Measurements from ENCODE around the gene RALGAPA1.

RALGAPA1 gene

DNA sequence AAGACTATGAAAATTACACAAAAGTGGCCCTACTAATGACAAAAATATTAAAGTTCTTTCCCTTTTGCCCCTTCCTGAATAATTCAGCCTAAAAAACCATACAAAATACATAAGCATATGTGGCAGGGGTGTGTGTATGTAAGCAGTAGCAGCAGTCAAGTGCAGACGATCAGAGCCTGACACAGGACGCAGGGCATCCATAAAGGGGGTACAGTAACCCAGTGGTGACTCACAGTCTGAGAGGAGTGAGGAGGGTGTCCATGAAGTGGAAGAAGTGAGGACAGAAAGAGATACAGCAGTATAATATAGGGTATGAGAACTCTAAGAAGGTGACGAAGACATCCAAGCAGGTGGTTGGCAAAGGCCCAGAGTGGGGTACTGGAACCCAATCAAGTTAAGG lies 56.7 kb downstream of the RALGAPA1 start:
- peaks cover 8% of the 10 kb centered on the region for H3K36me3 ChIP-seq
- no peak overlapping the region for H3K4me3 ChIP-seq (ENCODE audit: low read depth in 1 of 2, low read length in 1 of 2)
- no peaks in the 10 kb centered on the region for H3K9me3 ChIP-seq
- no peaks in the 10 kb centered on the region for H3K27me3 ChIP-seq
- TF ChIP-seq, protein P1, sequence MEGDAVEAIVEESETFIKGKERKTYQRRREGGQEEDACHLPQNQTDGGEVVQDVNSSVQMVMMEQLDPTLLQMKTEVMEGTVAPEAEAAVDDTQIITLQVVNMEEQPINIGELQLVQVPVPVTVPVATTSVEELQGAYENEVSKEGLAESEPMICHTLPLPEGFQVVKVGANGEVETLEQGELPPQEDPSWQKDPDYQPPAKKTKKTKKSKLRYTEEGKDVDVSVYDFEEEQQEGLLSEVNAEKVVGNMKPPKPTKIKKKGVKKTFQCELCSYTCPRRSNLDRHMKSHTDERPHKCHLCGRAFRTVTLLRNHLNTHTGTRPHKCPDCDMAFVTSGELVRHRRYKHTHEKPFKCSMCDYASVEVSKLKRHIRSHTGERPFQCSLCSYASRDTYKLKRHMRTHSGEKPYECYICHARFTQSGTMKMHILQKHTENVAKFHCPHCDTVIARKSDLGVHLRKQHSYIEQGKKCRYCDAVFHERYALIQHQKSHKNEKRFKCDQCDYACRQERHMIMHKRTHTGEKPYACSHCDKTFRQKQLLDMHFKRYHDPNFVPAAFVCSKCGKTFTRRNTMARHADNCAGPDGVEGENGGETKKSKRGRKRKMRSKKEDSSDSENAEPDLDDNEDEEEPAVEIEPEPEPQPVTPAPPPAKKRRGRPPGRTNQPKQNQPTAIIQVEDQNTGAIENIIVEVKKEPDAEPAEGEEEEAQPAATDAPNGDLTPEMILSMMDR (IDR thresholded peaks at IDR 0.05): no peak
- H3K27ac ChIP-seq: no peak overlapping the region
- H3K4me1 ChIP-seq (ENCODE audit: control insufficient read depth in 1 of 2, insufficient read depth in 1 of 2, low read depth in 1 of 2, low read length in 1 of 2): no peaks in the 10 kb centered on the region

DNA sequence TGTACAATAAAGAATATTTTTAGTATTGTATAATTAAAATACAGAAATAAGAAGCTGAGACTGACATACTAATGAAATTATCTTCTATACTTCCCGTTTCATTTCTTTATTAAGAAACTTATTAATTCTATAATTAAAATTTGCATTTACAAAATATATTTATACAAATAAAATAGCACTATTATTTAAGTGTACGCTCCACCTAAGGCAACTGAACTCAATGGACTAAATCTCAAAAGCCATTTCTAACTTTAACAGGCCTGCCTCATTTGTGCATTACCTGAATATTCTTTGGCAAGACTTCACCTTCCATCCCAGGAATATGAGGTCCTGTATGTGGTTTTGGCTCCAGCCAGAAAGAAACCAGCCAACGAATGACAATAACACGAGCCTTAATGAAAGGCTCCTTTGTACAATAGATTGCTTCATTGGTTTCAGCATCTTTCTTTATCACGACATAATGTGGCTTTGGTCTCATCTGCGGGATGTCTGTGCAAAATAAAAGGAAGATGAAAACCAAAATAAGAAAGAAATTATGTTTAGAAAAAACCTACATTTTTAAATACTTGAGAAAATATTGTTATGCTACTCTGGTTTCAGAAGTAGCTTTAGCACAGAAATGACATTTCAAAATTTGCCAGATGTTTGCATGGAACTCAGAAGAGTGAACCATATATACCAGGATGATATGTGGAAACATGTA lies 58.7 kb downstream of the RALGAPA1 start:
- no peaks in the 10 kb centered on the region for H3K27me3 ChIP-seq
- no peaks in the 10 kb centered on the region for H3K4me1 ChIP-seq (ENCODE audit: control insufficient read depth in 1 of 2, insufficient read depth in 1 of 2, low read depth in 1 of 2, low read length in 1 of 2)
- H3K9me3 ChIP-seq: no peaks in the 10 kb centered on the region
- no peak overlapping the region for H3K27ac ChIP-seq
- TF ChIP-seq, protein P1 (IDR thresholded peaks at IDR 0.05): no peak
- peaks cover 2% of the 10 kb centered on the region for H3K36me3 ChIP-seq
- H3K4me3 ChIP-seq (ENCODE audit: low read depth in 1 of 2, low read length in 1 of 2): no peak overlapping the region

DNA sequence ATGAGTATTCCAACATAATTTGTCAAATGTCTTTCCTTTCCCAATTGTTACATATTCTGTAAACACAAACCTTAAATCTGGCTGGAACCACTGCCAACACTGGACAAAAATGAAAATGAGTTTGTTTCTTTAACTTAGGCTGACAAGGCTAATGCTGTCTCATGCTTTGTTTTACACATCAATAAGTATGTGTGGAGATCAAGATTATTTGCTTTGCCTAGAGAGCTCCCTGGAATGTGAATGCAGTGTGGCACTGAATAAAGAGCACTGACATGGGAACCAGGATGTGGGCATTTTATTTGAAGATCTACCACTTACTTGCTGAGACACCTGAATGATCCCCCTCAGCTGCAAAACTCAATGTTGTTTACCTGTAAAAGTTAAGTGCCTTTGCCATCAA lies 61.7 kb downstream of the RALGAPA1 start:
- Histone ChIP-seq H3K36me3 (no peaks in the 10 kb centered on the region), H3K27me3 (no peaks in the 10 kb centered on the region), H3K9me3 (no peaks in the 10 kb centered on the region), H3K4me1 (ENCODE audit: control insufficient read depth in 1 of 2, insufficient read depth in 1 of 2, low read depth in 1 of 2, low read length in 1 of 2) (no peaks in the 10 kb centered on the region), H3K4me3 (ENCODE audit: low read depth in 1 of 2, low read length in 1 of 2) (no peak overlapping the region), H3K27ac (no peak overlapping the region)
- TF ChIP-seq, protein P1 (IDR thresholded peaks at IDR 0.05): no peak

DNA sequence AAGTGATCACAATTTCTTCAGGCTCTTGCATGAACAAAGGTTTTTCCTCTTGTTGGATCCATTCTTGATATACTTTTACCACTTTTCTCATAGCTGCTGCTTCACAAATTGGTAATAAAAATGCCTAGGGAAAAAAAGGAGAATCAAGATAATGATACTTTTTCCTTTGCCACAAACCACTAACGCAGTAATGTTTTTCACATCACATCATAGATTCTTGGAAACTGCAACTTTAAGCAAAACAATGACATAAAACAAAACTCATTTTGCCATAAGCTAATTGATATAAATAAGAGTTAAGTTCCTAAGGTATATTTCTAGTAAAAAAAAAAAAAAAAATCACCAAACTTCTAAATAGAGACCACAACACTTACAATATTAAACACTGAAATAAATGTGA lies 66.7 kb downstream of the RALGAPA1 start:
- Histone ChIP-seq H3K36me3 (no peaks in the 10 kb centered on the region), H3K4me1 (ENCODE audit: control insufficient read depth in 1 of 2, insufficient read depth in 1 of 2, low read depth in 1 of 2, low read length in 1 of 2) (no peaks in the 10 kb centered on the region), H3K9me3 (no peaks in the 10 kb centered on the region), H3K4me3 (ENCODE audit: low read depth in 1 of 2, low read length in 1 of 2) (no peak overlapping the region), H3K27ac (no peak overlapping the region), H3K27me3 (no peaks in the 10 kb centered on the region)
- TF ChIP-seq, protein P1 (IDR thresholded peaks at IDR 0.05): no peak

DNA sequence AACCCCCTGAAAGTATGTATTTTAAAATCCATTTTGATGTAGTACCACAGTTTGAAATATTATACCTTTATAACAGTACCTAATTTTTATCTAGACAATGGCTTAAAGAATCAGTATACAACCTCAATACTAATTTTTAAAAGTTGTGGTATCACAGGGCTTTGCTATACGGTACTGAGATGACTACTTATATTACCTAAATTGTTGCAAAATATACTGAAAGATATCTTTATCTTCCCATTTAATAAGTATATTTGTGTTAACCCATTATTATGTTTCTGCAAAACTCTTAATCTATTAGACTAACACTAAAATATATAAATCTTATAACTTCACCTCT lies 67.1 kb downstream of the RALGAPA1 start:
- H3K9me3 ChIP-seq: no peaks in the 10 kb centered on the region
- no peaks in the 10 kb centered on the region for H3K27me3 ChIP-seq
- H3K4me3 ChIP-seq (ENCODE audit: low read depth in 1 of 2, low read length in 1 of 2): no peak overlapping the region
- no peaks in the 10 kb centered on the region for H3K4me1 ChIP-seq (ENCODE audit: control insufficient read depth in 1 of 2, insufficient read depth in 1 of 2, low read depth in 1 of 2, low read length in 1 of 2)
- TF ChIP-seq, protein P1 (IDR thresholded peaks at IDR 0.05): no peak
- H3K27ac ChIP-seq: no peak overlapping the region
- H3K36me3 ChIP-seq: no peaks in the 10 kb centered on the region

Measured in neutrophil (primary cell).